CD4-positive, alpha-beta memory T cell (primary cell): ENCODE results near the gene PARP11. TPM values are rescaled to one million over a fixed set of nuclear protein-coding genes. Genes with fewer than 3 reads are reported as not detected.

ENCODE experiments used
- CTCF ChIA-PET: fragments of 350-600 bp; sonication (Branson Sonifier 250); formaldehyde crosslinking; loops from one replicate; lab custom pipeline; 2021; ENCODE audit warnings: inconsistent platforms; ENCODE audit not compliant: partially characterized antibody; lab: Charles Lee
- POLR2A ChIA-PET: fragments of 350-600 bp; sonication (Branson Sonifier 250); formaldehyde crosslinking; loops from one replicate; lab custom pipeline; 2021; ENCODE audit not compliant: partially characterized antibody; lab: Charles Lee
- DNase-seq, 5 donors: peaks; one replicate each; pipeline versions ENCODE4 v3.0.0 to v3.0.0-alpha.2; 2020 to 2022; ENCODE audit warnings: mixed read lengths in 1 of 5
- H3K27ac ChIP-seq: one replicate; pipeline ENCODE4 v1.7.0; 2013; ENCODE audit warnings: low read depth, low read length
- H3K27me3 ChIP-seq: 2 replicates; pipeline ENCODE4 v1.7.0; 2013; ENCODE audit warnings: mild to moderate bottlenecking, low read length, moderate library complexity; ENCODE audit not compliant: insufficient read depth
- H3K36me3 ChIP-seq: 2 replicates; pipeline ENCODE4 v1.7.0; 2013; ENCODE audit warnings: mild to moderate bottlenecking, low read length, moderate library complexity; ENCODE audit not compliant: insufficient read depth
- H3K4me1 ChIP-seq: 2 replicates; pipeline ENCODE4 v1.7.0; 2013; ENCODE audit warnings: mild to moderate bottlenecking, low read length, moderate library complexity; ENCODE audit not compliant: insufficient read depth
- H3K4me3 ChIP-seq, 2 donors: one replicate each; pipeline ENCODE4 v1.7.0; 2013; ENCODE audit warnings: low read length in 2 of 2, mild to moderate bottlenecking in 1 of 2
- H3K9me3 ChIP-seq, 2 donors: one replicate each; pipeline ENCODE4 v1.7.0; 2013; ENCODE audit warnings: low read length in 2 of 2, control low read depth in 1 of 2; ENCODE audit not compliant: control insufficient read depth in 1 of 2
- H3K27ac Mint-ChIP-seq, 7 donors: one replicate each; pipeline ENCODE4 v1.8.0; 2020 to 2021; ENCODE audit warnings: mixed read lengths in 7 of 7, mild to moderate bottlenecking in 6 of 7, inconsistent platforms in 3 of 7, moderate library complexity in 3 of 7
- H3K27me3 Mint-ChIP-seq, 2 donors: one replicate each; pipeline ENCODE4 v1.8.0; 2020 to 2021; ENCODE audit warnings: mixed read lengths in 2 of 2
- H3K36me3 Mint-ChIP-seq, 2 donors: one replicate each; pipeline ENCODE4 v1.8.0; 2020 to 2021; ENCODE audit warnings: mixed read lengths in 2 of 2, inconsistent platforms in 1 of 2, mild to moderate bottlenecking in 1 of 2
- H3K4me1 Mint-ChIP-seq, 4 donors: one replicate each; pipeline ENCODE4 v1.8.0; 2020 to 2021; ENCODE audit warnings: mixed read lengths in 4 of 4, mild to moderate bottlenecking in 1 of 4
- H3K4me3 Mint-ChIP-seq, 8 donors: one replicate each; pipeline ENCODE4 v1.8.0; 2020 to 2021; ENCODE audit warnings: mixed read lengths in 8 of 8, mild to moderate bottlenecking in 7 of 8, moderate library complexity in 6 of 8, inconsistent platforms in 3 of 8
- H3K9me3 Mint-ChIP-seq, 8 donors: one replicate each; pipeline ENCODE4 v1.8.0; 2020 to 2021; ENCODE audit warnings: mixed read lengths in 8 of 8, mild to moderate bottlenecking in 5 of 8, inconsistent platforms in 3 of 8, moderate library complexity in 1 of 8
- intact Hi-C: fragments of 100-400 bp; cut with micrococcal nuclease; formaldehyde crosslinking; loops from one replicate; pipeline ENCODE4 v1.15.1; 2023
- polyA plus RNA-seq, 2 donors: library from polyadenylated mRNA; unstranded; fragments of 300-500 nt; fragmentation: Illumina TruSeq; gene quantifications; one replicate each; pipeline ENCODE4 v1.2.3, GENCODE V29; 2021
- total RNA-seq, 2 experiments: library from RNA; stranded (reverse); gene quantifications; one replicate each; pipeline ENCODE4 v1.2.3, GENCODE V29; 2021

Gene PARP11
- total and polyA plus RNA-seq, 4 experiments from 2014 or later, result 7.6 to 39.9 (median 22.2) TPM

GRCh38 chr12:3912863-3913262 is 39.7 kb upstream of the PARP11 start:
- peak overlapping the region in 5 of 7 donors; percentile 4 to 87 (median 65) for H3K27ac Mint-ChIP-seq
- DNase-seq, result no peak
- Histone ChIP-seq H3K27ac (no peak overlapping the region), H3K9me3 (peaks cover 0 to 7% of the 10 kb centered on the region in 2 donors), H3K4me3 (no peak overlapping the region), H3K27me3 (no peaks in the 10 kb centered on the region), H3K4me1 (peaks cover 7% of the 10 kb centered on the region), H3K36me3 (no peaks in the 10 kb centered on the region)
- CTCF ChIA-PET, result interaction anchor here (1.1 to 2.1 kb wide), 5 partner anchors 14 to 194 kb away, joined by 4 to 12 read pairs (median 5); no protein-coding TSS in a partner anchor
- no peaks in the 10 kb centered on the region for H3K27me3 Mint-ChIP-seq
- H3K4me1 Mint-ChIP-seq, result peaks cover 4 to 19% (median 7%) of the 10 kb centered on the region in 4 donors
- POLR2A ChIA-PET, result interaction anchor here (1.3 to 4.7 kb wide), 5 partner anchors 15 to 37 kb away, joined by 3 to 21 read pairs (median 4); no protein-coding TSS in a partner anchor
- intact Hi-C loops, result loop anchor here (2.0 kb wide), 1 partner anchor 16 kb away; no protein-coding TSS in a partner anchor
- peaks cover 13 to 35% of the 10 kb centered on the region in 2 donors for H3K36me3 Mint-ChIP-seq
- H3K4me3 Mint-ChIP-seq, result no peak overlapping the region
- peaks cover 0 to 23% (median 12%) of the 10 kb centered on the region in 8 donors for H3K9me3 Mint-ChIP-seq

- Histone ChIP-seq H3K4me1 (peaks cover 16% of the 10 kb centered on the region), H3K27ac (no peak overlapping the region), H3K9me3 (peaks cover 0 to 7% of the 10 kb centered on the region in 2 donors), H3K4me3 (no peak overlapping the region), H3K27me3 (no peaks in the 10 kb centered on the region), H3K36me3 (no peaks in the 10 kb centered on the region)
- Mint-ChIP-seq H3K9me3 (peaks cover 0 to 23% (median 12%) of the 10 kb centered on the region in 8 donors), H3K36me3 (peaks cover 13 to 35% of the 10 kb centered on the region in 2 donors), H3K4me3 (no peak overlapping the region), H3K27me3 (no peaks in the 10 kb centered on the region), H3K27ac (peak overlapping the region in 6 of 7 donors; percentile 20 to 80 (median 54)), H3K4me1 (peaks cover 13 to 30% (median 16%) of the 10 kb centered on the region in 4 donors)
- ChIA-PET POLR2A (interaction anchor here (0.8 to 4.7 kb wide), 4 partner anchors 13 to 51 kb away, joined by 3 to 21 read pairs (median 6); no protein-coding TSS in a partner anchor), CTCF (interaction anchor here (1.2 to 2.1 kb wide), 3 partner anchors 13 to 51 kb away, joined by 4 to 12 read pairs (median 5); no protein-coding TSS in a partner anchor)
- intact Hi-C loops, result no loop called here
- DNase-seq, result no peak
Measured at GRCh38 chr12:3911409-3911808, 38.2 kb upstream of the PARP11 start.

- intact Hi-C loops, result loop anchor here (1.0 to 2.0 kb wide), 2 partner anchors 8 to 27 kb away; no protein-coding TSS in a partner anchor
Measured at GRCh38 chr12:3905664-3906063, 32.5 kb upstream of the PARP11 start.

GRCh38 chr12:3904999-3905398 is 31.8 kb upstream of the PARP11 start:
- ChIA-PET CTCF (interaction anchor here (0.9 to 4.6 kb wide), 9 partner anchors 8 to 84 kb away, joined by 3 to 46 read pairs (median 4); no protein-coding TSS in a partner anchor), POLR2A (interaction anchor here (0.8 to 5.6 kb wide), 12 partner anchors 8 to 68 kb away, joined by 3 to 38 read pairs (median 4); no protein-coding TSS in a partner anchor)
- H3K27ac Mint-ChIP-seq, result peak overlapping the region; percentile 63 to 94 (median 83)
- Histone ChIP-seq H3K9me3 (no peaks in the 10 kb centered on the region), H3K36me3 (no peaks in the 10 kb centered on the region), H3K27me3 (no peaks in the 10 kb centered on the region), H3K27ac (peak overlapping the region; percentile 26), H3K4me3 (peak overlapping the region; percentile 34 to 36), H3K4me1 (peaks cover 40% of the 10 kb centered on the region)
- peak overlapping the region; percentile 57 to 91 (median 86) for H3K4me3 Mint-ChIP-seq
- no peak for DNase-seq
- intact Hi-C loops, result loop anchor here (1.0 kb wide), 1 partner anchor 8 kb away; no protein-coding TSS in a partner anchor
- peaks cover 0 to 4% (median 0%) of the 10 kb centered on the region in 8 donors for H3K9me3 Mint-ChIP-seq
- peaks cover 27 to 45% (median 32%) of the 10 kb centered on the region in 4 donors for H3K4me1 Mint-ChIP-seq
- H3K27me3 Mint-ChIP-seq, result no peaks in the 10 kb centered on the region
- H3K36me3 Mint-ChIP-seq, result peaks cover 3 to 14% of the 10 kb centered on the region in 2 donors

More at GRCh38 chr12:3905664-3906063, 32.5 kb upstream of the PARP11 start:
- Histone ChIP-seq H3K4me1 (peaks cover 33% of the 10 kb centered on the region), H3K4me3 (peak overlapping the region; percentile 34 to 36), H3K9me3 (no peaks in the 10 kb centered on the region), H3K27ac (peak overlapping the region; percentile 20), H3K27me3 (no peaks in the 10 kb centered on the region), H3K36me3 (no peaks in the 10 kb centered on the region)
- POLR2A ChIA-PET, result interaction anchor here (0.8 to 5.6 kb wide), 12 partner anchors 9 to 68 kb away, joined by 3 to 38 read pairs (median 5); no protein-coding TSS in a partner anchor
- no peak for DNase-seq
- Mint-ChIP-seq H3K36me3 (peaks cover 6 to 18% of the 10 kb centered on the region in 2 donors), H3K27ac (peak overlapping the region; percentile 63 to 94 (median 83)), H3K4me1 (peaks cover 23 to 45% (median 30%) of the 10 kb centered on the region in 4 donors), H3K4me3 (peak overlapping the region; percentile 57 to 91 (median 86)), H3K27me3 (no peaks in the 10 kb centered on the region), H3K9me3 (peaks cover 0 to 7% (median 0%) of the 10 kb centered on the region in 8 donors)
- CTCF ChIA-PET, result interaction anchor here (0.9 to 4.6 kb wide), 8 partner anchors 9 to 83 kb away, joined by 3 to 46 read pairs (median 5); no protein-coding TSS in a partner anchor

GRCh38 chr12:3902921-3903320 is 29.7 kb upstream of the PARP11 start:
- Histone ChIP-seq H3K4me3 (no peak overlapping the region), H3K27me3 (no peaks in the 10 kb centered on the region), H3K27ac (no peak overlapping the region), H3K36me3 (no peaks in the 10 kb centered on the region), H3K9me3 (no peaks in the 10 kb centered on the region), H3K4me1 (peaks cover 55% of the 10 kb centered on the region)
- Mint-ChIP-seq H3K4me1 (peaks cover 28 to 44% (median 35%) of the 10 kb centered on the region in 4 donors), H3K27ac (peak overlapping the region in 6 of 7 donors; percentile 37 to 72 (median 56)), H3K36me3 (no peaks in the 10 kb centered on the region), H3K9me3 (no peaks in the 10 kb centered on the region), H3K27me3 (no peaks in the 10 kb centered on the region), H3K4me3 (peak overlapping the region in 1 of 8 donors; percentile 41)
- ChIA-PET CTCF (no interaction called here), POLR2A (interaction anchor here (5.6 kb wide), 1 partner anchor 45 kb away, joined by 38 read pairs; no protein-coding TSS in a partner anchor)
- intact Hi-C loops, result no loop called here
- DNase-seq, result no peak

DNA sequence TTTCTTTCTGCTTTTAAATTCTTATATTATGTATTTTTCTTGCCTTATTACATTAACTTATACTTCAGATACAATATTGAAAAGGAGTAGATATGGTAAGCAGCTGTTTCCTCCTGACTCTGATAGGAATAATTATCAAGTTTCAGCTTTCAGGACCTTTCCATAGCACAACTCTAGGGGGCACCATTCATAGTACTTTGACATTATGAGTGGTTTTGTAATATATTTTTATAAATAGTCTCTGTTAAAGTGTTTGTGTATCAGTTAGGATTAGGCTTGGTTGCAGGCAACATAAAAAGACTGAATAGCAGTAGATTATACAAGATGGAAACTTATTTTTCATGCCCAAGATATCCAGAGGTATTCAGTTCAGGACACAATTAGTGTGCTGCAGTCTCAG is 27.9 kb upstream of the PARP11 start:
- Mint-ChIP-seq H3K4me3 (no peak overlapping the region), H3K9me3 (no peaks in the 10 kb centered on the region), H3K27ac (peak overlapping the region in 1 of 7 donors; percentile 35), H3K27me3 (no peaks in the 10 kb centered on the region), H3K36me3 (no peaks in the 10 kb centered on the region), H3K4me1 (peaks cover 18 to 52% (median 34%) of the 10 kb centered on the region in 4 donors)
- ChIA-PET CTCF (interaction anchor here (1.0 to 1.2 kb wide), 3 partner anchors 9 to 61 kb away, joined by 3 to 8 read pairs (median 3); no protein-coding TSS in a partner anchor), POLR2A (interaction anchor here (0.9 to 5.9 kb wide), 4 partner anchors 15 to 62 kb away, joined by 3 to 51 read pairs (median 4); no protein-coding TSS in a partner anchor)
- intact Hi-C loops, result no loop called here
- Histone ChIP-seq H3K27me3 (no peaks in the 10 kb centered on the region), H3K27ac (no peak overlapping the region), H3K4me1 (peaks cover 63% of the 10 kb centered on the region), H3K36me3 (no peaks in the 10 kb centered on the region), H3K4me3 (no peak overlapping the region), H3K9me3 (no peaks in the 10 kb centered on the region)
- DNase-seq, result no peak
